ENCODE measurements around the gene AGMAT.
A peak's percentile ranks its signal among the peaks of the same experiment; 100 is the strongest.

Gene AGMAT

DNA sequence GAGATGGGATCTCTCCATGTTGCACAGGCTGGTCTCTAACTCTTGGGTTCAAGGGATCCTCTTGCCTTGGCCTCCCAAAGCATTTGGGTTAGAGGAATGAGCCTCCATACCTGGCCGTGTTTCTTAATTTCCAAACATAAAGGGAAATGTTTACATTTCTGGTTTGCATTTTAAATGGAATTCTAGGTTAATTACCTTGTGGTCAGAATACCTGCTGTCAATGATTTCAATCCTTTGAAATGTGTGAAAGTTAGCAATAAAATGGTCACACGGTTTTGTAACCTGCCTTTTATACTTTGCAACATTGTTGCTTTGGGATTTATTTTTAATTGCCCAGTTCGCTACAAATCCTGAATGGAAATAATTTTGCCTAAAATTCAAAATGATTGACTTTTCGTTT, 26.3 kb downstream of the AGMAT start:
- DNase-seq, result no peak

DNA sequence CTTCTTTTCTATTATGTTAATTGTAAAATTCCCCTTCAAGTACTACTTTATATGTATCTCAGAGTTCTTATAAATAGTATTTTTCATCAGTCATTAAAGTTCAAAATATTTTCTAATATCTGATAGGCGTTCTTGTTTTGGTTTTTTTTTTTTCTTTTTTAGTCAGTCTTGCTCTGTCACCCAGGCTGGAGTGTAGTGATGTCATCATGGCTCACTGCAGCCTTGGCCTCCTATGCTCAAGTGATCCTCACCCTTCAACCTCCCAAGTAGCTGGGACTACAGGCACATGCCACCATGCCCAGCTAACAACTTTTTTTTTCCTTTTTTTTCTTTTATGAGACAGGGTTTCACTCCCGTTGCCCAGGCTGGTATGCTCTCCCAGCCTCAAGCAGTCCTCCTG, 27.3 kb downstream of the AGMAT start:
- DNase-seq, result no peak

DNA sequence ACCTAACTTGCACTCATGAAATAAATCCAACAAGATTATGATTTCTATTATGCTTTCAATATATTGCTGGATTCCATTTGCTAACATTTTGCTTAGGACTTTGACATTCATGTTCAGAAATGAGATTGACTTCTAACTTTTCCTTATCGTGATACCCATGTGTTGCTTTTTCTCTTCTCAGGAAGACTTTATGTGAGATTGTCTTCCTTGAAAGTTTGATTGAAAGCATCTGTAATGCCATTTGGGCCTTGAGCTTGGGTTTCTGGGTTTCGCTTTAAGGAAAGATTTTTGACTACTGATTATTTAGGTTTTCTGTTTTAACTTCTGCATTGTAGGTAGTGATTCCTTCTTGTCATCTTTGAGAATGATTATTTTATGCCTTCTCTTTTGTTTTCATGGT, 27.8 kb downstream of the AGMAT start:
- no peak for DNase-seq

DNA sequence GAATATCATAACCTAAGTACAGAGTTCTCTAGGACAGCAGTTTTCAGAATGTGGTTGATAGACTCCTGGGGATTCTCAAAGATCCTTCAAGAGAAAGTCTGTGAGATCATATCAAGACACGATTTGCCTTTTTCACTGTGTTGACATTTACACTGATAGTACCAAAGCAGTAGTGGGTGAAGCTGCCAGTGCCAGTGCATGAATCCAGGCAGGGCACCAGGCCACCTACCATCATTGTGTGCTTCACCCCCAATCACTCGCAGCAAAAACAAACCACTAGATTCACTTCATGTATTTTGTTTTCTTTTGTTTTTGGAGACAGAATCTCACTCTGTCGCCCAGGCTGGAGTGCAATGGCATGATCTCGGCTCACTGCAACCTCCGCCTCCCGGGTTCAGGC, 34.3 kb downstream of the AGMAT start:
- no peak for DNase-seq

DNA sequence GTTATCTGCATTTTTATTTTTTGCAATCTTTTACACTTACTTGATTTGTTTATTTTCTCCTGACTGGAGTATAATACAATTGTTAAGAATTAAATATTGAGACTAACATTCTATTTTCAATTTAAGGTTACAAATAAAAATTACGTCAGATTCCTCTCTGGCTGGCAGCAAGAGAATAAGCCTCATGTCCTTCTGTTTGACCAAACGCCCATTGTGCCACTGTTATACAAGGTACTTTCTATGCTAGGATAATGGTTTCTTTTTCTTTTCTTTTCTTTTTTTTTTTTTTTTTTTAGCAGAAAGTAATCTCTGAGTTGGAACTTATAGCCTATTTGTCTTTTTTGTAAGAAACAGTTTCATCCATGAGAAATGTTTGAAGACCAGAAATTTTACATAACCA, 38.2 kb downstream of the AGMAT start:
- no peak for DNase-seq

DNA sequence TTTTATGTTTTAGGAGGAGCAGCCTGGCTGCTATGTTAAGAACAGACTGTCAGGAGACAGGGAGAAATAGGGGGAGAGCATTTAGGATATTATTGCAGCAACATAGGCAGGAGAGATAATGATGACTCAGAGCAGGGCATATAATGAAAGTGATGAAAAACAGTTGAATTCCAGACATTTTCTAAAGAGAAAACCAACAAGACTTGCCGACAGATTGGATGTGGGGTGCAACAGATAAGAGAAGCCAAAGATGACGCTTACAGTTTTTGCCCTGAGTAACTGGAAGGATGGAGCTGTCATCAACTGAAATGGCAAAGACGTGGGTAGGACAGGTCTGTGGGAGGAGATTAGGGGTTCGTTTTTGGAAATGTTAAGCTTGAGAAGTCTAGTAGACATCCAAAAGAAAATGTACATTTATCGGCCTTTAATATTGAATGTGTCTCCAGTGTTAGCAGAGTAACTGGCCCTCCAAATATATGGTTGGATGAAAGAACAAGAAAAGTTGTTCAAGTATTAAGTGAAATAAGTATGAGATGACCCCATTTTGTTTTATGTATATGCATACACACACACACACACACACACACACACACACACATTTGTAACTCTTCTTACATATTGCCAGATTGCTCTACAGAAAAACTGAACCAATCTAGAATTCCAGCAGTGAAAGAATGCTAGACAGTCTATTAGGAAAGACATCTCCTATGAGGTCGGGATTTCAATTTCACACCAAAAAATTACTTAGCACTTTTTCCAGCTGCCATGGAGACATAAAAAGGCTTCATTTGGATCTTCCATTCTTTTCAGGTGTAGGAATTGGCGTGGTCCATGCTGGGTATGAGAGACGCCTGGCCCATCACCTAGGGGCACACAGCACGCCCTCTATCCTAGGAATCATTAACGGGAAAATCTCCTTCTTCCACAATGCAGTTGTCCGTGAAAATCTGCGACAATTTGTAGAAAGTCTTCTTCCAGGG, 41.0 kb downstream of the AGMAT start:
- no peak for DNase-seq

DNA sequence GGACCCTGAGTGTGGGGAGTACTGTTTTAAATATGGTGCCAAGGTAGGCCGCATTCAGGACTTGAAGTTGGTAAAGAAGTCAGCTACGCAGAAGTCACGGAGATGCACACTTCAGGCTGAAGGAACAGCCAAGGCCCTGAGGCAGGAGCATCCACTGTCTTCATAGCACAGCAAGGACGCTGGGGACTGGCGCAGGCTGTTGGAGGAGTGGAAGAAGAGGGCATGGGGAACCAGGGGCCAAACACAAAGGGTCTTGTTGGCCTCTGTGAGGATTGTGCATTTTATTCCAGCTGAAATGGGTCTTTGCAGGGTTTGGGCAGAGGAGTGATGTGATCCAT, 41.6 kb downstream of the AGMAT start:
- DNase-seq, result no peak

DNA sequence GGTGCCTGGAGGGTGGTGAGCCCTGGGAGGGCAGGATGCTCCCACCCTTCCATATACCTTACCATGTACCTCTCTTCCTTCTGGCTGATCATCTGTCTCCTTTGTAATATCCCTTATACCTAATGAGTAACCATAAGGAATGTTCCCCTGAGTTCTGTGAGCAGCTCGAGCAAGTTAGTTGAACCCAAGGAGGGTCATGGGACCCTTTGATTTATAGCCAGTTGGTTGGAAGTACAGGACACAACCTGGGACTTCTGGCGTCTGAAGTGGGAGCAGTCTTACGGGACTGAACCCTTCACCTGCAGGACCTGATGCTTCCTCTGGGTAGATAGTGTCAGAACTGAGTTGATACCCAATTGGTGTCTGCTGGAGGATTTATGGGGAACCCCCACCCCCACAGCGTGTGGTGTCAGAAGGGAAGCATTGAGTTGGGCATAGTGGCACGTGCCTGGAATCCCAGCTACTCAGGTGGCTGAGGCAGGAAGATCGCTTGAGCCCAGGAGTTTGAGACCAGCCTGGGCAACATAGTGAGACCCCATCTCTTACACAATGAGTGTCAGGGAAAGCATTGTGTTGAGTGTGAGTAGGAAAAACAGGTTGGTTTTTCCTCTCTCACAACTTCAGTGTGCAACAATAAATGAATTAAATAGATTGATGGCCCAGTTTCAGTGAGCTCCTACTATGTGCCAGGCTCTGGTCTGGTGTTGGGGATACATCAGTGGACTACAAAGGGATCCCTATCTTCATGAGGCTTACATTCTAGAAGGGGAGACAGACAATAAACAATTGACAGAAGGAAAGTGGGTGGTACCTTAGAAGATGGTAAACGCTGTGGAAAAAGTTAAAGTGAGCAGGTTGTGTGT, 42.2 kb downstream of the AGMAT start:
- no peak for DNase-seq

DNA sequence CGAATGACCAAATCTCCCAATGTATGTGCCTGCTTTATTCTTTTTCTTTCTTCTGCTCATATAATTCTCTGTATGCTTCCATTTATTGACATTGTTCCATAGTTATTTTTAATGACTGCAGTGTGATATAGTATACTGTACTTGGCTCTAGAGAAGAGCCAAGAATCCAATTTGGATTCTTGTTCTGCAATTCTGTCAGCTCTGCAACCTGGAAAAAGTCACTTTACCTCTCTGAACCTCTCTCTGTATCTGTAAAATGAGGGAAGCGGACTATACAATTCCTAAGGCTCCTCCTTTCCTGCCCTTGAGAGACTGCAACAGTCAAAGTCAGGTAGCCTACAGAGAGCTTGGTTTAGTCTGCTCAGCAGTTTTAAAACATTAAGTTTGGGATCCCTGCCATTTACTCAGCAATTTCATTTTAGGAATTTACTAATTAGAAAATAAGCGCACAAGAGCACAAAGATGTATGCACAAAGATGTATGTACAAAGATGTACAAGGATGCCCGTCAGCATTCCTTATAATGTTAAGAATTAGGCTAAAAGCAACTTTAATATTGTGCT, 43.5 kb downstream of the AGMAT start:
- no peak for DNase-seq

DNA sequence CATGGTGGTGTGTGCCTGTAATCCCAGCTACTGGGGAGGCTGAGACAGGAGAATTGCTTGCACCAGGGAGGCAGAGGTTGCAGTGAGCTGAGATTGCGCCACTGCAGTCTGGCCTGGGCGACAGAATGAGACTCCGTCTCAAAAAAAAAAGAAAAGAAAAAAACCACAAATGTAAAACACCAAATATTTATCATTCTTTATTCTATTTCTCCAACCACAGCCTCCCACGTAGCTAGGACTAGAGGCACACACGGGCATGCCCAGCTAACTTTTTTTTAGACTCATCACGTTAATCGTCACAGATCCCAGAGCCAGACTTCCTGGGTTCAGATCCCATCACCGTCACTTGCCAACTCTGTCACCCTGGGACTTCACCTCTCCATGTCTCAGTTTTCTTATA, 44.7 kb downstream of the AGMAT start:
- no peak for DNase-seq

DNA sequence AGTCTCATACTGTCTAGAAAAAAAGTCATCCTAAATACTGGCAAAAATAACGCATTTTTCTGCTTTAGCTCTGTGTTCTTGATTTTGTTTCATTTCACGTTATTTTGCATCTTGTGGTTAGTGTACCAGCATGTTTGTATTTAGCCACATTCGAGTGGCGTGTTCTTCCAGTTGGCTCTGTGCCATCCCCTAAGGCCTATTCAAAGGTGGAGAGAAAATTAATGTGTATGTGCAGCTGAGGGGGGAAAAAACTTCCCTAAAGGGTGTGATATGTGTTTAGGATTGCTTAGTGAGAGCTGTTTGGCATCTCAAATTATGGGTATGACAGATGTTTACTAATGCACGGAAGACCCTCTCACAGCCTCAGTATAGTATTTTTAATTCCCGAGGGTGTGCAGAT, 46.1 kb downstream of the AGMAT start:
- DNase-seq, result no peak

DNA sequence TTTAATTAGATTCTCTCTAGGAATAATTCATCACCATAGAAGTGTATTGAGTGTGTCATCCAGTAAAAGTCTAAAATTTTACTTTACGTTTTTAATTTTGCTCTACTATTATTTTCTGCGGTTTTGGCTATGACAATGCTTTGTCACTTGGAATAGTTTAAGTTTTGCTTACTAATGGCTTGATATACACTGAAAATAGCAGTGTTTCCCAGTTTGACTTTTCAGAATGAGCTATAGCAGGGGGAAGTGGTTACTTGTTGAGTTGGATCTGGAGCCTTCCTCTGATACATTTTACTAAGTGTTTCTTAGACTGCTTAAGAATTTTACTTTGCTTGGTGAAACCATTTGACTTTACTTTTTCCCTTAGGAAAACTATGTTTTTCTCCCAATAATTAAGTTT, 53.2 kb downstream of the AGMAT start:
- no peak for DNase-seq

DNA sequence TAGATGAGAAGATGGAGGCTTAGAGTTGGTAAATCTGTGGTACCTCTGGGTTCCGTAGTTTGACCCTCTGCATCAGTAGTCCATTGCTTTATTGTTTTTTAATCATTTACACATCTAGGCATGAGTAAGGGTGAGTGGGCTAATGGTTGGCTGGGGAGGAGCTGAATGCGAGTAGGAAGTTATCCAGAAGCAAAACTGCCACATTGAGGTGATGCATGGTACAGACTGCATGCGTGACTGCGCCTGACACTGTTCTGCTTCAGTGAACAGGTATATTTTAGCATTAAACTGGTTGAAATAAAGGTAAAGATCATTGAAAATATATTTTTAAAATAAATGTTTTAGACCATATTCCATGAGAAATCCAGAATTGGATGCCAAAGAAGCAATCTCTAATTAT, 53.8 kb downstream of the AGMAT start:
- no peak for DNase-seq

DNA sequence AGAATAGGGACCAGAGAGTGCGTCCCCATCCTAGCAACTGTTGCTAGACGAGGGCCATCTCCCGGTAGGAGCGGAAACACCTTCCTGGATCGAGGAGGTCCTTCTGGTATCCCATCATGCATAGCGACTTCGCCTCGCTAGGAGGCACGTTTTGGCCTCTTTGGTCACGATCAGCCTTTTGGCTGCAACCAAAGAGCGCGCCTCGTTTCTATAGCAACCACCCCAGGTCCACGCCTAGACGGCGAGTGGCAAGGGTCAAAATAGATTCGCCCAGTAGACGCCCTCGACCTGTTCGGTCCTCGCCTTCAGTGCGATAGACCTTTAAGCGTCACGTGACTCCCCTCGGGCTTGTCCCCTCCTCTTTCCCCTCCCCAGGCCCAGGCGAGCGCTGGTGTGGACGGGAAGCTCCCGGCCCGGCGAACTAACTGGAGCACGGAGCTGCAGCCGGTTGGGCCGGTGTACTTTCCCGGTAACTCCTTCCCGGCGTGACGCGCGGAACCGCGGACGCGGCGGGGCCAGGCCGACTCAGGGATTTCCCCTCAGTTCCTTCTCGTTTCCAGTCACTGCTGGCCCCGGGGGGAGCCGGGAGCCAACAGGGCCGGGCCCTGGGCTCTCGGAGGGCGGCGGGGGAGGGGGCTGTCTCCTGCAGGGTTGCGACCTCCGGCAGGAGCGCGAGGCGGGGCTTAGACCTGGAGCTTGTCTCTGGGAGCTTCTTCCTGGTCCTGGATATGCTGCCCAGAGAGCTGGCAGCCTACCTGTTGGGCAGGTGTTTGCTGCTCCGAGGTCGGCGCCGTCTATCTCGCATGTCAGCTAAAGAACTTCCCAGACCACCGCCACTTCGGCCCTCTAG, 58.1 kb downstream of the AGMAT start, which contains the start of gene DNAJC16:
TSS of gene DNAJC16 (plus strand) at position 359 of the 850 bp plus-strand sequence. CDS start 2,258 bp downstream, outside the sequence.
- peak; percentile 87 to 100 (median 98) for DNase-seq

DNA sequence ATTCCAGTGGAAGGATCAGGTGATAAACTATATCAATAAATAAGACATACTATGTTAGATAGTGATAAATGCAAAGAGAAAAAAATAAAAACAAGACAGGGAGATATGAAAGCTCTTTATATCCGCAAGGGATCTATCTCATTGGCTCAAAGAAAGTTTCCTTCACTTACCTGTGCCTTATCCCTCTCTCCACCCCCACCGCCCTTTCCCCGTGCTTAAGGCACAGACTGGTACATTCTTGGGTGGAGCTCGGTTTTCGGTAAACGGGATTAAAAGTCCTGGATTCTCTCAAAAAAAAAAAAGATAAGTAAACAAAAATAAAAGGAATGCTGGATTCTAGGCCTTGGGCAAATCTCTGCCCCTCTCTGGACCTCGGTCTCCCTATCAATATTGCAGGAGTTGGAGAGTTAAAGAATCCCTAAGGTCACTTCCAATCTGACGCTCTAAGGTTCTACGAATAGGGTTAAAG, 58.8 kb downstream of the AGMAT start:
- DNase-seq, result no peak

DNA sequence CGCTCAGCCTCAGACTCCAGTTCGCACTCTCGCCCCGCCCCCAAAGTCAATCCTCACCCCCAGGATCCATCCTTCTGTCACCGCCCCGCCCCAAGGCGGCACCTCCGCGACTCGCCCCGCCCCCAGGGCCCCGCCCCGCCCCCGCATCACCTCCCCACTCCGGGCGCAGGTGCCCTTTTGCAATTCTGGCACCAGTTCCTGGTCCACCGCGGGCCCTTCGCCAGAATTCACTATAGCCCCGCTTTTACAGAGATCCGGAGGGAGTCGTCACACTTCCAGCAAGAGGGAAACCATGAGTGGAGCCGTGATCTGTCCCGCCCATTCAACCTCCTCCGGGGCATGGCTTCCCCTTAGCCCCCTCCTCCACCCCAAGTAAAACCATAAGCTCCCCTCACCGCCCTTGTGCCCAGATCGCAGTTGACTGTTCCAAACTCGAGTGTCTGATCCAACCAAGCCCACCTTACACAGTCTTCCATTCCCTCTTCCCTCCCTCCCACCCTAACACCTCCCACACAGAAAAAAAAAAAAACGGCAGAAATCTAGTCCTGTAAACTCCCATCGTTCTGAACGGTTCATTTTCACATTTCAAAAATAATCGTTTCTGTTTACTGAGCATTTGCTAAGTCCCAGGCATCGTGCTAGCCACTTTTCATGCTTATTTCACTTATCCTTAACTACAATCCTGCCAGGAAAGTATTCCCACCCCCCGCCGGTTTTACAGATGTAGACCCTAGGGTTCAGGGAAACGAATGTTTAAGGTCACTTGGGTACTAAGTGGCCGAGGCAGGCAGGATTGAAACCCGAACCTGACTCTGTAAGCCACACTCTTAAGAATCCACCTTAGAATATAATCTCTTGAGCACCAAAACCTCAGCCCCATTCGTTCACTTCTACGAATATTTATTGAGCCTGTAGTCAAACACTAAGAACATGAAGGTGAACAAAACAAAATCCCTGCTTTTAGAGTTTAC, 59.5 kb downstream of the AGMAT start:
- DNase-seq, result peak in 2 of 14 donors; percentile 45 to 49

DNA sequence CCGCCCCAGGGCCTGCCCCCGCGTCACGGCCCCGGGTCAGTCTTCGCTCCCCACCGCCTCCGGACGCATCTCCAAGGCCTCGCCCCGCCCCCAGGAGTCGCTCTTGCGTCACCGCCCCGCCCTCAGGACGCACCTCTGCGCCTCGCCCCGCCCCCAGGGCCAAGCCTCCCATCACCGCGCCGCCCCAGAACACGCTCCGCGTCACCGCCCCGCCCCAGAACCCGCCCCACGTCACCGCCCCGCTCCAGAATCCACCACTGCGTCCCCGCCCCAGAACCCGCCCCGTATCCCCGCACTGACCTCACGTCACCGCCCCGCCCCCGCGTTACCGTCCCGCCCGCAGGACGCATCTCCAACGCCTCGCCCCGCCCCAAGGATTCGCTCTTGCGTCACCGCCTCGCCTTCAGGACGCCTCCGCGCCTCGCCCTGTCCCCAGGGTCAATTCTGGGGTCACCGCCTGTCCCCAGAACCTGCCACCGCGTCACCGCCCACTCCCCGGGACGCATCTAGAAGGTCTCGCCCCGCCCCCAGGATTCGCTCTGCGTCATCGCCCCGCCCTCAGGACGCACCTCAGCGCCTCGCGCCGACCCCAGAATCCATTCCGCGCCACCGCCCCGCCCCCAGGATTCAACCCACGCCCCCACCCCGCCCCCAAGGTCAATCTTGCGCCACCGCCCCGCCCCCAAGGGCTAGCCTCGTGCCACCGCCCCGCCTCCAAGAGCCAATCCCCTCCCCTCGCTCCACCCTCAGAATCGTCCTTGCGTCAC, 60.4 kb downstream of the AGMAT start:
- peak; percentile 97 to 100 (median 100) for DNase-seq

DNA sequence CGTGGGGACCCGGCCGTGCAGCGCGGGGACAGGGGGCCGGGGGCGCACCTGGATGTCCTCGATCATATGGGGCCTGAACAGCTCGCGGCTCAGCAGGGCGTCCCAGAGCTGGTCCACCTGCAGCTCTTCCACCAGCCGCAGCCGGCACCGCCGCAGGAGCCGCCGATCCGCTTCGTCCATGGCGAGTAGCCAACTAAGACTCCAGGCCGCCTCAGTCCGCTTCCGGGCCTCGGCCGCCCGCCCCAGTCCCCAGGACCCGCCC, 60.9 kb downstream of the AGMAT start, which contains the start of gene CASP9:
TSS of gene CASP9 (minus strand) at position 195 of the 262 bp plus-strand sequence. CDS start at position 180, 15 bp downstream.
- DNase-seq, result no peak

DNA sequence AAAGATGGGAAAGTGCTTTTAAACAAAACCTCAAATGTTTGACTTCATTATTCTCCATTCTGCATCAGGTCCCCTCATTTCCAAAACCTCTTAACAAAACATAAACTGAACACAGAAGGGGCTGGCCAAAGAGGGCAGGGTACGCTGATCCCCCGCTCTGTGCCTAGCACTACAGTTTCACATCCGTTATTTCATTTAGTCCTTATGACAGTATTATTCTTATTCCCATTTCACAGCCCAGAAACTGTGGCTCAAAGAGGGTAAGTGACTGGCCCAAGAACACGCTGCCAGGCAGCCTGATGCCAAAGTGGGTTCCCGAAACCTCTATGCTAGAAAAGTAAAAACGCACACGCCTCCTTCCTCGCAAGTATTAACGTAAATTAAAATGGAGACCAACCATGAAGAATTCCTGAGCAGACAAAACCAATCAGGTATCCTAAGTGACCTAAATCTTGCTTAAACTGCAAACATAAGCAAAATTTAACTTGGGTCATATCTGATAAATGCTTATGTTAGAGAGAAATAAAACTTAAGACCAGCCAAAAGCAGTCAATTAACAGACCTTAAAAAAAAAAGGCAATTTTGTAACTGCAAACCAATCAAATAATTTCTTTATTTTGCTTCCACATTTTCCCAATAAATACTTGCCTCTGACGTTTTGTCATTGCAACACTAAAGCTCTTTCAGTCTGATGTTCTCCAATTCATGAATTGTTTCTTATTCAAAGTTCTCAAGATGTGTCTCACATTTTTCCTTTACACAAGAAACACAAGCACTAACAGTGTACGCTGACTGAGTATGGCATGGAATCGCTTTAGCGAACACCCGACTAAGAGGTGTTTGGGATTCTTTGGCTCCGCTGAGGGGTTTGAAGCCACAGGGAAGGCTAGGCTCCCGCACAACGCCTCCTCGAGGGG, 61.5 kb downstream of the AGMAT start:
- DNase-seq, result no peak
